SK-N-SH treated with all-trans-retinoic acid at 6 μM for 48 hours (cell line): ENCODE data around the gene PIK3R6.

Source experiments
- ARNTL ChIP-seq: fragments of 450-650 bp; formaldehyde crosslinking; IDR thresholded peaks from 2 replicates; pipeline ENCODE4 v1.5.0; 2020; ENCODE audit warnings: low read depth, mild to moderate bottlenecking, moderate library complexity, borderline replicate concordance
- CSDC2 ChIP-seq: fragments of 250-450 bp; sonication (Bioruptor Pico); IDR thresholded peaks from 2 replicates; pipeline ENCODE4 v1.5.0; 2020; ENCODE audit warnings: mild to moderate bottlenecking, moderate library complexity
- TCF4 ChIP-seq: fragments of 250-450 bp; sonication (Bioruptor Pico); IDR thresholded peaks from 2 replicates; pipeline ENCODE4 v1.8.0; 2021; ENCODE audit warnings: mild to moderate bottlenecking, moderate library complexity, borderline replicate concordance
- TOX ChIP-seq: fragments of 250-450 bp; sonication (Bioruptor Pico); IDR thresholded peaks from 2 replicates; pipeline ENCODE4 v1.8.0; 2021; ENCODE audit warnings: mild to moderate bottlenecking, moderate library complexity, borderline replicate concordance
- ZFP30 ChIP-seq: fragments of 450-650 bp; formaldehyde crosslinking; IDR thresholded peaks from 2 replicates; pipeline ENCODE4 v1.5.0; 2022; ENCODE audit warnings: mild to moderate bottlenecking, moderate library complexity
- ZNF565 ChIP-seq: fragments of 450-650 bp; formaldehyde crosslinking; conservative IDR thresholded peaks from 2 replicates; pipeline ENCODE4 v1.5.0; 2020; ENCODE audit warnings: low read depth, mild to moderate bottlenecking, moderate library complexity

- no peak for TF ChIP-seq ZFP30 (CRISPR knock-in tag)
- TF ChIP-seq CSDC2 (CRISPR knock-in tag) = no peak
- TF ChIP-seq ZNF565 (CRISPR knock-in tag) = no peak
- TF ChIP-seq ARNTL (CRISPR knock-in tag) = no peak
- TF ChIP-seq TOX (CRISPR knock-in tag) = no peak
- TF ChIP-seq TCF4 (CRISPR knock-in tag) = no peak
Measured at GRCh38 chr17:8856869-8857575, 10.5 kb downstream of the PIK3R6 start.
